Measurements from ENCODE around the gene TRPC6.

GRCh38 chr11:101435408-101435973 is 148.3 kb downstream of the TRPC6 start:
- TF ChIP-seq, protein P1, sequence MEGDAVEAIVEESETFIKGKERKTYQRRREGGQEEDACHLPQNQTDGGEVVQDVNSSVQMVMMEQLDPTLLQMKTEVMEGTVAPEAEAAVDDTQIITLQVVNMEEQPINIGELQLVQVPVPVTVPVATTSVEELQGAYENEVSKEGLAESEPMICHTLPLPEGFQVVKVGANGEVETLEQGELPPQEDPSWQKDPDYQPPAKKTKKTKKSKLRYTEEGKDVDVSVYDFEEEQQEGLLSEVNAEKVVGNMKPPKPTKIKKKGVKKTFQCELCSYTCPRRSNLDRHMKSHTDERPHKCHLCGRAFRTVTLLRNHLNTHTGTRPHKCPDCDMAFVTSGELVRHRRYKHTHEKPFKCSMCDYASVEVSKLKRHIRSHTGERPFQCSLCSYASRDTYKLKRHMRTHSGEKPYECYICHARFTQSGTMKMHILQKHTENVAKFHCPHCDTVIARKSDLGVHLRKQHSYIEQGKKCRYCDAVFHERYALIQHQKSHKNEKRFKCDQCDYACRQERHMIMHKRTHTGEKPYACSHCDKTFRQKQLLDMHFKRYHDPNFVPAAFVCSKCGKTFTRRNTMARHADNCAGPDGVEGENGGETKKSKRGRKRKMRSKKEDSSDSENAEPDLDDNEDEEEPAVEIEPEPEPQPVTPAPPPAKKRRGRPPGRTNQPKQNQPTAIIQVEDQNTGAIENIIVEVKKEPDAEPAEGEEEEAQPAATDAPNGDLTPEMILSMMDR (IDR thresholded peaks at IDR 0.05; ENCODE audit: low read depth, low read length, poor library complexity, severe bottlenecking): no peak
- TF ChIP-seq EZH2phosphoT487 (IDR thresholded peaks at IDR 0.05; ENCODE audit: borderline replicate concordance, low read length): no peak
